ENCODE data around the gene ZDHHC7.

Gene ZDHHC7

DNA sequence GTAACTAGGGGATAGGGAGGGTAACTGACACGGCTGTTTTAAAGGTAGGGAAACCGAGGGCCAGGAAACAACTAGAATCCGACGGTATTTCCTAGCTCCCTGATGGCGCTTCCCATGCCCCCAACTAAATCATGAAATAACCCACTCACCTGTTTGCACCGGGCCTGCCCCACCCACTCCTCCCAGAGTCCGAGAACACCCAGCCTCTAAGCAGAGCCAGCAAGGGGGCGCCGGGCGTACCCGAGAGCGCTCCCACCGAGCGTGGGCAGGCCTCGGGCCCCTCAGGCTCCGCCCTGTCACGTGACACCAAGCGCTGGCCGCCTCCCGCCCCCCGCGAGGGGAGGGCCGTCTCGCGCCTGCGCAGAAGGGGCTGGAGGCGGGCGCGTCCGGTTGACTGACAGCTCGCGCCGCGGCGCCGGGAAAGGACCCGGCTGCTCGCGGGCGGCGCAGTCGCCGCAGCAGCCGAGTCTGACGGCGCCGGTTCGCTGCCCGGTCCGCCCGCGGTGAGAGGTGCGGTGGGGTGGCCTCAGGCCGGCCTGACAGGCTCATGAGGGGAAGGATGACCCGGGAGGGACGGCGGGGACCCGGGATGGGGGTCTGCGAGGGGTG is 16.1 kb upstream of the ZDHHC7 start, which contains the start of gene KIAA0513 (continued):
- TF ChIP-seq, protein P1, sequence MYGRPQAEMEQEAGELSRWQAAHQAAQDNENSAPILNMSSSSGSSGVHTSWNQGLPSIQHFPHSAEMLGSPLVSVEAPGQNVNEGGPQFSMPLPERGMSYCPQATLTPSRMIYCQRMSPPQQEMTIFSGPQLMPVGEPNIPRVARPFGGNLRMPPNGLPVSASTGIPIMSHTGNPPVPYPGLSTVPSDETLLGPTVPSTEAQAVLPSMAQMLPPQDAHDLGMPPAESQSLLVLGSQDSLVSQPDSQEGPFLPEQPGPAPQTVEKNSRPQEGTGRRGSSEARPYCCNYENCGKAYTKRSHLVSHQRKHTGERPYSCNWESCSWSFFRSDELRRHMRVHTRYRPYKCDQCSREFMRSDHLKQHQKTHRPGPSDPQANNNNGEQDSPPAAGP (tag by site-specific recombination; IDR thresholded peaks at IDR 0.05) = no peak
- TF ChIP-seq ZNF768 (tag by site-specific recombination; IDR thresholded peaks at IDR 0.05) (no peak), ZNF302 (tag by site-specific recombination; IDR thresholded peaks at IDR 0.05; ENCODE audit: low read depth) (no peak)

DNA sequence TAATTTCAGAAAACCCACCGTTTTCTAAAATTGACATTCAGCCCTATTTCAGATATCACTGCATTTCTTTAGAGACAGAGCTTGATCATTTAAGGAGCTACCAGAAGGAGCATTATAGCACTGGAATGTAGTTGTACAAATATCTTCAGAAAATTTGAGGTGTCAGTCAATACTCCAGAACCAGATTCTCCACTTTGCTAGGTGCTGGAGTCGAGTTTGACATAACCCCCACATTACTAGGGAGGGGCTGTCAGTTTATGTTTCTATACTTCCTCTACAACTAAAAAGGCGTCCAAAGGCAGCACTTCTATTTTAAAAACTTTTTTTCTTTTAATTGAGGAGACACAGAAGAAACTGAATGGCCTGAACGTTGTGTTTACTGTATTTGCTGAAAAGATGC is 15.4 kb upstream of the ZDHHC7 start:
- CTCF ChIA-PET = interaction anchor here (0.6 to 2.0 kb wide), 5 partner anchors 14 to 190 kb away, joined by 3 to 7 read pairs (median 3); no protein-coding TSS in a partner anchor
- POLR2A ChIA-PET = interaction anchor here (2.2 to 3.3 kb wide), 2 partner anchors 15 to 29 kb away, joined by 6 to 25 read pairs; partner anchors contain the start of gene ZDHHC7
- Histone ChIP-seq H3K4me1 (ENCODE audit: control insufficient read depth, insufficient read depth, low read length) (peaks cover 16% of the 10 kb centered on the region), H3K4me3 (ENCODE audit: low read depth, low read length) (no peak overlapping the region; the same call in 1 of the 2 replicates), H3K27ac (ENCODE audit: extremely low read depth, low read depth, low read length) (no peak overlapping the region), H3K36me3 (ENCODE audit: control insufficient read depth in 2 of 2, insufficient read depth in 1 of 2, low read length in 2 of 2) (peaks cover 0 to under 1% of the 10 kb centered on the region in 2 experiments; a peak in 1 of 3 replicates), H3K9me3 (ENCODE audit: control insufficient read depth, insufficient read depth, low read depth, low read length) (no peaks in the 10 kb centered on the region)
- TF ChIP-seq MYNN (tag by site-specific recombination; IDR thresholded peaks at IDR 0.05; ENCODE audit: borderline replicate concordance) = no peak
- TF ChIP-seq ZNF221 (tag by site-specific recombination; IDR thresholded peaks at IDR 0.05; ENCODE audit: borderline replicate concordance) = no peak
- TF ChIP-seq ZNF549 (tag by site-specific recombination; IDR thresholded peaks at IDR 0.05) = no peak
- TF ChIP-seq, protein P2, sequence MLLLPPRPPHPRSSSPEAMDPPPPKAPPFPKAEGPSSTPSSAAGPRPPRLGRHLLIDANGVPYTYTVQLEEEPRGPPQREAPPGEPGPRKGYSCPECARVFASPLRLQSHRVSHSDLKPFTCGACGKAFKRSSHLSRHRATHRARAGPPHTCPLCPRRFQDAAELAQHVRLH (tag by site-specific recombination; IDR thresholded peaks at IDR 0.05) = no peak
- TF ChIP-seq ZNF792 (tag by site-specific recombination; IDR thresholded peaks at IDR 0.05) = no peak
- no peak for TF ChIP-seq KLF8 (tag by site-specific recombination; IDR thresholded peaks at IDR 0.05)
- TF ChIP-seq OSR2 (tag by site-specific recombination; IDR thresholded peaks at IDR 0.05) = no peak
- TF ChIP-seq MZF1 (tag by site-specific recombination; IDR thresholded peaks at IDR 0.05; ENCODE audit: borderline replicate concordance) = no peak
- TF ChIP-seq REPIN1 (tag by site-specific recombination; IDR thresholded peaks at IDR 0.05; ENCODE audit: low read depth) = no peak
- TF ChIP-seq ZNF600 (tag by site-specific recombination; IDR thresholded peaks at IDR 0.05) = no peak
- TF ChIP-seq ZNF501 (tag by site-specific recombination; IDR thresholded peaks at IDR 0.05) = no peak

DNA sequence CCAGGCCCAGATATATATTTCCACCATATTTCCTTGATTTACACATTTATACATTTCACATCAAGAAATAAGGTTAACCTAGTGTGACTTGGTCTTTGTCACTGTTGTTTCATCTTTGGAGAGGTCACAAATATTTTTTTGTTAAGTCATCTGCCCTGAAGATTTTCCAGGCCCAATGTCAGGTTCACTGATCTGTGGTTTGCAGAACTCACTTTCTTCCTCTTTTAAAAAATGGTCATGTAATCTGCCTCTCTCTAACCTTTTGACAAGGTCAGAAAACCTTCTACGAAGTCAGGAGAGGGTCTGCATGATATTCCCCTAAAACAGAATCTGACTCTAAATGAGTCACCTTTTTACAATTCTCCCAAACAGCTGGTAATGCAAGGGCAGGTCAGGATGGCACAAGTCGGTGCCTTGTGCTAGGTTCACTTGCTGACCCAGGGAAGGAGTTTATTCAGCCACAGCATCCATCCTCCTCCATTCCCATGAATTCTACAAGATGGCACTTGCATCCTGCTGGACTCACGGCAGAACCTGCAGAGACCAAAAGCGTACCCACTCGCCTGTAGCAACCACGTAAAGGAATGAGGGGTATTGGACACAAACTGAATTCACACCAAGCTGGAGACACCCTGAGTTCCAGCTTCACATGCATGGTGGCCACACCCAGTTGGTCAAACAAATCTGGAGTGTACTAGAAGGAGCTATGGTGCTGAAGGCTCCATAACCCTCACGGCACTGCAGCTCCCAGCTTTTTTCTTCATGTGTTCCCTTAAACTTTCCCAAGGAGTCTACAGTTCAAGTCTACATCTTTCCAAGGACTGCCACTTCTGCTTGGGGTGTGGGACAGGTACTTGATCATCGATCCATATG is 14.7 kb upstream of the ZDHHC7 start:
- no peak overlapping the region for H3K27ac ChIP-seq (ENCODE audit: extremely low read depth, low read depth, low read length)
- ChIA-PET POLR2A (interaction anchor here (3.3 kb wide), 1 partner anchor 14 kb away, joined by 25 read pairs; the partner anchor contains the start of gene ZDHHC7), CTCF (interaction anchor here (1.0 to 2.0 kb wide), 3 partner anchors 10 to 30 kb away, joined by 3 to 7 read pairs (median 6); no protein-coding TSS in a partner anchor)
- peak; percentile 51 for TF ChIP-seq KLF1 (tag by site-specific recombination; IDR thresholded peaks at IDR 0.05)
- TF ChIP-seq, protein P3, sequence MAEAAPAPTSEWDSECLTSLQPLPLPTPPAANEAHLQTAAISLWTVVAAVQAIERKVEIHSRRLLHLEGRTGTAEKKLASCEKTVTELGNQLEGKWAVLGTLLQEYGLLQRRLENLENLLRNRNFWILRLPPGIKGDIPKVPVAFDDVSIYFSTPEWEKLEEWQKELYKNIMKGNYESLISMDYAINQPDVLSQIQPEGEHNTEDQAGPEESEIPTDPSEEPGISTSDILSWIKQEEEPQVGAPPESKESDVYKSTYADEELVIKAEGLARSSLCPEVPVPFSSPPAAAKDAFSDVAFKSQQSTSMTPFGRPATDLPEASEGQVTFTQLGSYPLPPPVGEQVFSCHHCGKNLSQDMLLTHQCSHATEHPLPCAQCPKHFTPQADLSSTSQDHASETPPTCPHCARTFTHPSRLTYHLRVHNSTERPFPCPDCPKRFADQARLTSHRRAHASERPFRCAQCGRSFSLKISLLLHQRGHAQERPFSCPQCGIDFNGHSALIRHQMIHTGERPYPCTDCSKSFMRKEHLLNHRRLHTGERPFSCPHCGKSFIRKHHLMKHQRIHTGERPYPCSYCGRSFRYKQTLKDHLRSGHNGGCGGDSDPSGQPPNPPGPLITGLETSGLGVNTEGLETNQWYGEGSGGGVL (tag by site-specific recombination; IDR thresholded peaks at IDR 0.05) = no peak
- H3K4me3 ChIP-seq (ENCODE audit: low read depth, low read length) = no peak overlapping the region
- H3K4me1 ChIP-seq (ENCODE audit: control insufficient read depth, insufficient read depth, low read length) = peaks cover 16% of the 10 kb centered on the region
- H3K36me3 ChIP-seq (ENCODE audit: control insufficient read depth in 2 of 2, insufficient read depth in 1 of 2, low read length in 2 of 2) = no peaks in the 10 kb centered on the region
- no peaks in the 10 kb centered on the region for H3K9me3 ChIP-seq (ENCODE audit: control insufficient read depth, insufficient read depth, low read depth, low read length)

All from HEK293 (cell line).